Trophoblast cell (in vitro differentiated cells and primary cell): ENCODE data around the gene LCN15.
"Not testable (repeated sequence)": the region's sequence is repeated elsewhere in the genome, so short reads cannot be mapped to it uniquely, and the experiment has no call there.

Source experiments
- DNase-seq, 2 donors: peaks; one replicate each; pipeline ENCODE4 v3.0.0-alpha.2; 2016
- H2AFZ ChIP-seq: 2 replicates; pipeline ENCODE4 v1.6.1; 2013; ENCODE audit warnings: low read length, moderate library complexity, mild to moderate bottlenecking; ENCODE audit not compliant: insufficient read depth, poor library complexity
- H2AK5ac ChIP-seq: 2 replicates; pipeline ENCODE4 v1.6.1; 2013; ENCODE audit warnings: mild to moderate bottlenecking, low read length
- H2BK120ac ChIP-seq: 2 replicates; pipeline ENCODE4 v1.6.1; 2013; ENCODE audit warnings: low read length, mild to moderate bottlenecking, moderate library complexity; ENCODE audit not compliant: insufficient read depth, poor library complexity
- H2BK12ac ChIP-seq: 2 replicates; pipeline ENCODE4 v1.6.1; 2013; ENCODE audit warnings: mild to moderate bottlenecking, low read length, moderate library complexity
- H2BK5ac ChIP-seq: 2 replicates; pipeline ENCODE4 v1.6.1; 2013; ENCODE audit warnings: low read length, low read depth, moderate library complexity, mild to moderate bottlenecking; ENCODE audit not compliant: poor library complexity
- H3K14ac ChIP-seq: 2 replicates; pipeline ENCODE4 v1.6.1; 2013; ENCODE audit warnings: mild to moderate bottlenecking, low read length
- H3K18ac ChIP-seq: 2 replicates; pipeline ENCODE4 v1.6.1; 2013; ENCODE audit warnings: mild to moderate bottlenecking, low read length
- H3K23ac ChIP-seq: 2 replicates; pipeline ENCODE4 v1.6.1; 2013; ENCODE audit warnings: low read length
- H3K27ac ChIP-seq: 2 replicates; pipeline ENCODE4 v1.5.1; 2013; ENCODE audit warnings: low read depth, mild to moderate bottlenecking, inconsistent platforms, low read length, moderate library complexity
- H3K27me3 ChIP-seq: 2 replicates; pipeline ENCODE4 v1.6.1; 2013; ENCODE audit warnings: inconsistent platforms, mild to moderate bottlenecking, low read length, moderate library complexity; ENCODE audit not compliant: insufficient read depth
- H3K36me3 ChIP-seq, 2 experiments: 1 replicate in 1 of 2; 2 replicates in 1 of 2; pipeline ENCODE4 v1.6.1; 2013; ENCODE audit warnings: low read length in 2 of 2, mild to moderate bottlenecking in 2 of 2, moderate library complexity in 1 of 2; ENCODE audit not compliant: insufficient read depth in 2 of 2, control insufficient read depth in 1 of 2
- H3K4ac ChIP-seq: 2 replicates; pipeline ENCODE4 v1.6.1; 2013; ENCODE audit warnings: low read depth, mild to moderate bottlenecking, low read length, moderate library complexity
- H3K4me1 ChIP-seq, 2 experiments: 1 replicate in 1 of 2; 2 replicates in 1 of 2; pipeline ENCODE4 v1.6.1; 2013; ENCODE audit warnings: low read length in 2 of 2, mild to moderate bottlenecking in 2 of 2, moderate library complexity in 1 of 2; ENCODE audit not compliant: insufficient read depth in 2 of 2, control insufficient read depth in 1 of 2
- H3K4me2 ChIP-seq: 2 replicates; pipeline ENCODE4 v1.6.1; 2013; ENCODE audit warnings: inconsistent platforms, mild to moderate bottlenecking, low read length, moderate library complexity
- H3K4me3 ChIP-seq: 2 replicates; pipeline ENCODE4 v1.5.1; 2013; ENCODE audit warnings: mild to moderate bottlenecking, low read depth, low read length, inconsistent platforms
- H3K79me1 ChIP-seq: one replicate; pipeline ENCODE4 v1.6.1; 2013; ENCODE audit warnings: low read length
- H3K79me2 ChIP-seq: 2 replicates; pipeline ENCODE4 v1.6.1; 2013; ENCODE audit warnings: low read length, mild to moderate bottlenecking; ENCODE audit not compliant: control insufficient read depth, insufficient read depth, poor library complexity
- H3K9ac ChIP-seq: 2 replicates; pipeline ENCODE4 v1.6.1; 2013; ENCODE audit warnings: mild to moderate bottlenecking, low read length
- H3K9me3 ChIP-seq: 2 replicates; pipeline ENCODE4 v1.6.1; 2013; ENCODE audit warnings: low read depth, mild to moderate bottlenecking, control low read depth, inconsistent platforms, low read length; ENCODE audit not compliant: insufficient read depth
- H4K12ac ChIP-seq: 2 replicates; pipeline ENCODE4 v1.6.1; 2013; ENCODE audit warnings: low read depth, mild to moderate bottlenecking, low read length, moderate library complexity
- H4K8ac ChIP-seq: 2 replicates; pipeline ENCODE4 v1.6.1; 2013; ENCODE audit warnings: low read depth, mild to moderate bottlenecking, low read length, moderate library complexity
- H4K91ac ChIP-seq: one replicate; pipeline ENCODE4 v1.6.1; 2013; ENCODE audit warnings: low read depth, mild to moderate bottlenecking, low read length, moderate library complexity
- WGBS: extraction: QIAGEN DNeasy Blood & Tissue Kit; methylation state at CpG from one replicate; pipeline ENCODE4 v1.1.7; 2013; ENCODE audit warnings: missing lambda C conversion rate; ENCODE audit not compliant: insufficient read length, insufficient coverage; ENCODE audit errors: extremely low coverage; 5-methylcytosine and 5-hydroxymethylcytosine counted together

LCN15 gene

DNA sequence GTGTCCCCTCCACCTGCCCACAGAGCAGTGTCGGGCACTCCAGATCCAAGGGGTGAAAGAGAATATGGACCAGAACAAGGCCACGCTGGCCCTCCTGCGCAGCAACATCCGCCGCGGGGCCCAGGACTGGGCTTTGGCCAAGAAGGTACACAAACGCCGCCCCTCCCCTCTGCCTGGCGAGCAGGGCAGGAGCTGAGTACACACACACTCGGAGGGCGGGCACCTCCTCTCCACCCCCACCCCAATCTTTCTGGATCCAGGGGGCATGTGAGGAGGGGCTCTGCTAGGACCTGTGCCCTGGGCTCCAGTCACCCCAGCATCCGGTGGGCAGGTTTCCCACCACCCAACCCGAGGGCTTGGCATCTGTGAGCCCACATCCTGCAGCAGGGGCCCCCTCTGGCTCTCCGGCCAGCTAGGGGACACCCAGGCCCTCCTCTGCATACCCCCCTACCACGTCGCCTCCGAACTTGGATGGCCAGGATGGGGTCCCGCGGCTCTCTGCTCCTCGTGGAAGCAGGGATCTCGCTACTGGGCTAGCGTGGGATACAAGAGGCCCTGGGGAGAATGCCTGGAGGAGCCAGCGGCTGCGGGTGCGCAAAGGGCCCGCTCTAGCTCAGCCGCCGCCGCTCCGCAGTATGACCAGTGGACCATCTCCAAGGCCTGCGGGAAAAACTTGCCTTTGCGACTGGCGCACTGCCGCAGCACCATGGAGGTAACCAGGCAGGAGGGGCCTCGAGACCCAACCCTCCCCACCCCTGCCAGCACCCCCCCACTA is 34.9 kb upstream of the LCN15 start:
- H4K12ac ChIP-seq: no peak overlapping the region
- no peak overlapping the region for H2BK5ac ChIP-seq
- peak overlapping the region; percentile 71 for H3K4me2 ChIP-seq
- H3K4ac ChIP-seq: peak overlapping the region; percentile 16
- H2AK5ac ChIP-seq: peak overlapping the region; percentile 34
- whole genome bisulfite sequencing: no CpG with 5 or more reads among the region's 35 CpGs
- H4K8ac ChIP-seq: peak overlapping the region; percentile 24
- peak overlapping the region; percentile 11 for H3K27ac ChIP-seq
- H3K27me3 ChIP-seq: no peaks in the 10 kb centered on the region
- H3K4me3 ChIP-seq: no peak overlapping the region
- H2AFZ ChIP-seq: no peak overlapping the region
- H2BK120ac ChIP-seq: peak overlapping the region; percentile 25
- no peak overlapping the region for H3K9ac ChIP-seq
- H3K4me1 ChIP-seq: peaks cover 25 to 30% of the 10 kb centered on the region in 2 experiments
- H3K14ac ChIP-seq: no peak overlapping the region
- no peak for DNase-seq
- no peaks in the 10 kb centered on the region for H3K9me3 ChIP-seq
- H2BK12ac ChIP-seq: peak overlapping the region; percentile 35
- H3K23ac ChIP-seq: no peak overlapping the region
- H3K36me3 ChIP-seq: peaks cover 0 to 9% of the 10 kb centered on the region in 2 experiments
- peak overlapping the region; percentile 63 for H4K91ac ChIP-seq
- H3K79me1 ChIP-seq: peaks cover 13% of the 10 kb centered on the region
- peaks cover 1% of the 10 kb centered on the region for H3K79me2 ChIP-seq
- peak overlapping the region; percentile 57 for H3K18ac ChIP-seq

GRCh38 chr9:136798708-136799078 is 34.4 kb upstream of the LCN15 start:
- Histone ChIP-seq H4K91ac (peak overlapping the region; percentile 63), H3K4me1 (peaks cover 25 to 30% of the 10 kb centered on the region in 2 experiments), H3K9me3 (no peaks in the 10 kb centered on the region), H3K4ac (peak overlapping the region; percentile 16), H3K27ac (no peak overlapping the region), H2BK120ac (peak overlapping the region; percentile 39), H3K79me2 (peaks cover 1% of the 10 kb centered on the region), H2AK5ac (peak overlapping the region; percentile 34), H3K18ac (peak overlapping the region; percentile 57), H4K12ac (no peak overlapping the region), H3K9ac (no peak overlapping the region), H3K4me3 (no peak overlapping the region), H3K4me2 (no peak overlapping the region), H3K36me3 (peaks cover 0 to 5% of the 10 kb centered on the region in 2 experiments), H2AFZ (no peak overlapping the region), H3K23ac (no peak overlapping the region), H2BK12ac (peak overlapping the region; percentile 35), H2BK5ac (no peak overlapping the region), H3K14ac (no peak overlapping the region), H3K27me3 (no peaks in the 10 kb centered on the region), H3K79me1 (peaks cover 13% of the 10 kb centered on the region), H4K8ac (no peak overlapping the region)
- DNase-seq: no peak
- WGBS: no CpG with 5 or more reads among the region's 6 CpGs

GRCh38 chr9:136796775-136797347 is 32.5 kb upstream of the LCN15 start:
- H4K8ac ChIP-seq, H3K4ac ChIP-seq, H3K18ac ChIP-seq, H2BK120ac ChIP-seq, H3K9ac ChIP-seq, H3K4me3 ChIP-seq, H3K14ac ChIP-seq, H3K23ac ChIP-seq, H2BK5ac ChIP-seq, H4K91ac ChIP-seq, H4K12ac ChIP-seq, H2AK5ac ChIP-seq, H3K9me3 ChIP-seq, H3K27me3 ChIP-seq, H2AFZ ChIP-seq, H2BK12ac ChIP-seq, H3K79me2 ChIP-seq: not testable (repeated sequence)
- H3K4me2 ChIP-seq: peak overlapping the region; percentile 30
- peak overlapping the region; percentile 65 for H3K27ac ChIP-seq
- peaks cover 8 to 13% of the 10 kb centered on the region in 2 experiments for H3K36me3 ChIP-seq
- peaks cover 35 to 38% of the 10 kb centered on the region in 2 experiments for H3K4me1 ChIP-seq
- H3K79me1 ChIP-seq: peaks cover 13% of the 10 kb centered on the region
- WGBS: no CpG with 5 or more reads among the region's 10 CpGs
- DNase-seq: peak; percentile 87 to 91

GRCh38 chr9:136796238-136796774 is 32.0 kb upstream of the LCN15 start, which contains the start of gene CCDC183:
TSS of gene CCDC183 (plus strand) at chr9:136796338. CDS start at chr9:136796398, 60 bp downstream.
- WGBS: no CpG with 5 or more reads among the region's 5 CpGs
- Histone ChIP-seq H2AK5ac (peak within 1 kb of the TSS; percentile 11), H3K14ac (peak within 1 kb of the TSS; percentile 57), H2BK120ac (peak within 1 kb of the TSS; percentile 23), H3K27ac (peak within 1 kb of the TSS; percentile 65), H3K23ac (no peak within 1 kb of the TSS), H4K91ac (peak within 1 kb of the TSS; percentile 74), H3K4me1 (peaks cover 37 to 40% of the 10 kb centered on the region in 2 experiments), H3K9me3 (peaks cover 2% of the 10 kb centered on the region), H2BK5ac (peak within 1 kb of the TSS; percentile 15), H3K9ac (no peak within 1 kb of the TSS), H3K27me3 (no peaks in the 10 kb centered on the region), H2AFZ (no peak within 1 kb of the TSS), H3K79me2 (peaks cover 4% of the 10 kb centered on the region), H3K4ac (peak within 1 kb of the TSS; percentile 35), H3K18ac (peak within 1 kb of the TSS; percentile 54), H4K8ac (peak within 1 kb of the TSS; percentile 33), H3K4me3 (peak within 1 kb of the TSS; percentile 35), H4K12ac (no peak within 1 kb of the TSS), H3K36me3 (peaks cover 8 to 13% of the 10 kb centered on the region in 2 experiments), H3K79me1 (peaks cover 16% of the 10 kb centered on the region), H2BK12ac (peak within 1 kb of the TSS; percentile 37), H3K4me2 (peak within 1 kb of the TSS; percentile 30)
- DNase-seq: no peak
